ENCODE data around the gene TCEAL1.
"Not testable (repeated sequence)": the region's sequence is repeated elsewhere in the genome, so short reads cannot be mapped to it uniquely, and the experiment has no call there.

DNA sequence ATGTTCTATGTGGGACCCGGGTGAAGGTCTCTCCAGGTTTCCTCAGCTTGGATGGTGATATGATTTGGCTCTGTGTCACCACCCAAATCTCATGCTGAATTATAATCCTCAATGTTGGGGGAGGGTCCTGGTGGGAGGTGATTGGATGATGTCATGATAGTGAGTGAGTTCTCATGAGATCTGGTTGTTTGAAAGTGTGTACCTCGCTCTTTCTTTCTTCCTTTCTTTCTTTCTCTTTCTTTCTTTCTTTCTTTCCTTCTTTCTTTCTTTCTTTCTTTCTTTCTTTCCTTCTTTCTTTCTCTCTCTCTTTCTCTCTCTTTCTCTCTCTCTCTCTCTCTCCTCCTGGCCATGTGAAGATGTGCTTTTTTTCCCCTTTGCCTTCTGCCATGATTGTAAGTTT is 30.7 kb downstream of the TCEAL1 start:
- TF ChIP-seq, protein P1, sequence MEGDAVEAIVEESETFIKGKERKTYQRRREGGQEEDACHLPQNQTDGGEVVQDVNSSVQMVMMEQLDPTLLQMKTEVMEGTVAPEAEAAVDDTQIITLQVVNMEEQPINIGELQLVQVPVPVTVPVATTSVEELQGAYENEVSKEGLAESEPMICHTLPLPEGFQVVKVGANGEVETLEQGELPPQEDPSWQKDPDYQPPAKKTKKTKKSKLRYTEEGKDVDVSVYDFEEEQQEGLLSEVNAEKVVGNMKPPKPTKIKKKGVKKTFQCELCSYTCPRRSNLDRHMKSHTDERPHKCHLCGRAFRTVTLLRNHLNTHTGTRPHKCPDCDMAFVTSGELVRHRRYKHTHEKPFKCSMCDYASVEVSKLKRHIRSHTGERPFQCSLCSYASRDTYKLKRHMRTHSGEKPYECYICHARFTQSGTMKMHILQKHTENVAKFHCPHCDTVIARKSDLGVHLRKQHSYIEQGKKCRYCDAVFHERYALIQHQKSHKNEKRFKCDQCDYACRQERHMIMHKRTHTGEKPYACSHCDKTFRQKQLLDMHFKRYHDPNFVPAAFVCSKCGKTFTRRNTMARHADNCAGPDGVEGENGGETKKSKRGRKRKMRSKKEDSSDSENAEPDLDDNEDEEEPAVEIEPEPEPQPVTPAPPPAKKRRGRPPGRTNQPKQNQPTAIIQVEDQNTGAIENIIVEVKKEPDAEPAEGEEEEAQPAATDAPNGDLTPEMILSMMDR (conservative IDR thresholded peaks at IDR 0.05; ENCODE audit: low read length), result not testable (repeated sequence)
- TF ChIP-seq EZH2phosphoT487 (IDR thresholded peaks at IDR 0.05; ENCODE audit: borderline replicate concordance, low read depth, low read length), result not testable (repeated sequence)

All from OCI-LY7 (cell line).